ENCODE measurements around the gene PARD3.
"Not testable (repeated sequence)": the region's sequence is repeated elsewhere in the genome, so short reads cannot be mapped to it uniquely, and the experiment has no call there.

Gene PARD3

DNA sequence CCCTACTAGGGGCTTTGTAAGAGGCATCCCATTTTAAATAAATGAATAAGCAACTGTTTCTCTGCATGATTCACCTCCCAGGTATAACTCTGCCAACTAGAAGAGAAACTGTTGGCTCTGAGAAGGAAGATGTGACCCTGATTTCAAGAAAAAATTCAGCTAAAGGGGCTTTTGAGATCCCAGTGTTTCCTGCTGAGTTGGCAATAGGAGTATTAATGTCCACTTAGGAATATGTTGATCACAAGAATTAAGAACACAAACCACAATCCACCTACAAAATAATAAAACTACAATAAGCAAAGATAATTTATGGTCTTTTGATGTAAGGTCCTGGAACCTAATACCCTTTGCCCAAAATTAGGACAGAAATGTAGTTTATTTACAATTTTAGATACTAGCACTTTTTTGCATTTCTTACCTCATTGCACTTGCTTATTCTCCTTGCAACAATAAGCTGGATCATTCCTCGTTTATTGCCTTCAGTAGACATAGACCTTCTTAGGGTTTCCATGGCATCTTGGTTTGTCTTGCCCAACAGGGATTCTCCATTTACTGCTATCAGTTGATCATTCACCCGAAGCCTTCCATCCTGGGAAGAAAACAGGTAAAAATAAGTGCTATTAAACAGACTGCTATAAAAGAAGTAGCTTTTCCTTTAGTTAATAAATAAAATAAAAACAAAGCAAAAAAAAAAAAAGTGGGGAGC, 456.2 kb downstream of the PARD3 start:
- no peak overlapping the region for H3K27ac ChIP-seq (ENCODE audit: insufficient read depth, low read depth, low read length, poor library complexity, severe bottlenecking)
- H3K27me3 ChIP-seq (ENCODE audit: control insufficient read depth, insufficient read depth, low read length, poor library complexity, severe bottlenecking): no peaks in the 10 kb centered on the region
- H3K9me3 ChIP-seq (ENCODE audit: control insufficient read depth, low read length): no peaks in the 10 kb centered on the region
- H3K4me3 ChIP-seq (ENCODE audit: insufficient read depth, low read depth, low read length): no peak overlapping the region
- 81 to 90% methylated on average over 1 to 2 of the region's 2 CpGs for WGBS, 2 experiments
- H3K4me1 ChIP-seq (ENCODE audit: control insufficient read depth, insufficient read depth, low read length): no peaks in the 10 kb centered on the region
- no peaks in the 10 kb centered on the region for H3K36me3 ChIP-seq (ENCODE audit: control insufficient read depth, insufficient read depth, low read length)

DNA sequence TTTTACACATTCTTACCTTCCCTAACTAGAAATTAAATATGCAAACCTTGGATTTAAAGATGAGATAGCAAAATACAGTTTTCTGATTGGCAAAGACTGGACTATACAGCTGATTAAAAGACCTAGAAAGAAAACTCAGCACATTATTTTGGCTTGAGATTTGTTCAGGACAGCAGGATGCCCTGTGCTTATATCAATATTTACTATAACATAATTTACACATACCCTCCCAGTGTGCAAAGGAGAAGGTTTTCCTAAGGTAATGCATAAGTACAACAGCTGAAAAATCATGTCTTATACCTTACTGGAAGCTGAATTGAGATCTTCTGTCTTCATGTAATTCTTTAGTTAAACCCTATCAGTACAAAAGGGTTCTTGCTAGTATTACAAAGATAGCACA, 458.6 kb downstream of the PARD3 start:
- H3K4me1 ChIP-seq (ENCODE audit: control insufficient read depth, insufficient read depth, low read length): no peaks in the 10 kb centered on the region
- H3K36me3 ChIP-seq (ENCODE audit: control insufficient read depth, insufficient read depth, low read length): no peaks in the 10 kb centered on the region
- H3K9me3 ChIP-seq (ENCODE audit: control insufficient read depth, low read length): no peaks in the 10 kb centered on the region
- no peaks in the 10 kb centered on the region for H3K27me3 ChIP-seq (ENCODE audit: control insufficient read depth, insufficient read depth, low read length, poor library complexity, severe bottlenecking)
- no peak overlapping the region for H3K27ac ChIP-seq (ENCODE audit: insufficient read depth, low read depth, low read length, poor library complexity, severe bottlenecking)
- H3K4me3 ChIP-seq (ENCODE audit: insufficient read depth, low read depth, low read length): no peak overlapping the region

GRCh38 chr10:34353530-34353929, 461.6 kb downstream of the PARD3 start:
- H3K9me3 ChIP-seq (ENCODE audit: control insufficient read depth, low read length); H3K27me3 ChIP-seq (ENCODE audit: control insufficient read depth, insufficient read depth, low read length, poor library complexity, severe bottlenecking); H3K4me3 ChIP-seq (ENCODE audit: insufficient read depth, low read depth, low read length); H3K27ac ChIP-seq (ENCODE audit: insufficient read depth, low read depth, low read length, poor library complexity, severe bottlenecking); H3K4me1 ChIP-seq (ENCODE audit: control insufficient read depth, insufficient read depth, low read length); H3K36me3 ChIP-seq (ENCODE audit: control insufficient read depth, insufficient read depth, low read length): not testable (repeated sequence)
- WGBS, 2 experiments: 94 to 95% methylated on average over 3 of the region's 4 CpGs

DNA sequence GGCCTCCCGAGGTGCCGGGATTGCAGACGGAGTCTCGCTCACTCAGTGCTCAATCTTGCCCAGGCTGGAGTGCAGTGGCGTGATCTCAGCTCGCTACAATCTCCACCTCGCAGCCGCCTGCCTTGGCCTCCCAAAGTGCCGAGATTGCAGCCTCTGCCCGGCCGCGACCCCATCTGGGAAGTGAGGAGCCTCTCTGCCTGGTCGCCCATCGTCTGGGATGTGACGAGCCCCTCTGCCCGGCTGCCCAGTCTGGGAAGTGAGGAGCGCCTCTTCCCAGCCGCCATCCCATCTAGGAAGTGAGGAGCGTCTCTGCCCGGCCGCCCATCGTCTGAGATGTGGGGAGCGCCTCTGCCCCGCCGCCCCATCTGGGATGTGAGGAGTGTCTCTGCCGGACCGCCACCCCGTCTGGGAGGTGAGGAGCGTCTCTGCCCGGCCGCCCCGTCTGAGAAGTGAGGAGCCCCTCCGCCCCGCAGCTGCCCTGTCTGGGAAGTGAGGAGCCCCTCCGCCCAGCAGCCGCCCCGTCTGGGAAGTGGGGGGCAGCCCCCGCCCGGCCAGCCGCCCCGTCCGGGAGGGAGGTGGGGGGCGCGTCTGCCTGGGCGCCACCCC, 462.4 kb downstream of the PARD3 start:
- H3K4me3 ChIP-seq (ENCODE audit: insufficient read depth, low read depth, low read length): not testable (repeated sequence)

DNA sequence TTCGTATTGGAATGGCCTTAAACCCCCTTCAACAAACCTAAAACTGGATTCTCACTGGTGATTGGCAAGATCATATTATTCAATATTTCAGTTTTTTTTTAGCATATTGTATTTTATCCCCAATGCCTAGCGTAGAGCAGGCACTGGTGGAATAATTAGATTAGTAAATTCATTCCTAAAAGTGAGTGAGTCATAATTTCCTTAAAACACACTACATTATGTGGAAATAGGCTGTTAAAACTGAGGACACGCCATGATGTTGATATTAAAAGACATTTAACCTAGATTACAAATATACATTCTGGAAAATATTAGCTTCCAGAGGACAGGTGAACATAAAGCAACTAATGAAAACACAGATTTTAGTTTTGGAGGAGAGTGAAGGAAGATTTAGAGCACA, 463.9 kb downstream of the PARD3 start:
- Histone ChIP-seq H3K27me3 (ENCODE audit: control insufficient read depth, insufficient read depth, low read length, poor library complexity, severe bottlenecking) (no peaks in the 10 kb centered on the region), H3K4me3 (ENCODE audit: insufficient read depth, low read depth, low read length) (no peak overlapping the region), H3K9me3 (ENCODE audit: control insufficient read depth, low read length) (no peaks in the 10 kb centered on the region), H3K36me3 (ENCODE audit: control insufficient read depth, insufficient read depth, low read length) (no peaks in the 10 kb centered on the region), H3K4me1 (ENCODE audit: control insufficient read depth, insufficient read depth, low read length) (no peaks in the 10 kb centered on the region), H3K27ac (ENCODE audit: insufficient read depth, low read depth, low read length, poor library complexity, severe bottlenecking) (no peak overlapping the region)
- 100% methylated on average over 1 of the region's 3 CpGs for WGBS, 2 experiments

More for the DNA sequence above, 462.4 kb downstream of the PARD3 start:
- not testable (repeated sequence) for H3K27ac ChIP-seq (ENCODE audit: insufficient read depth, low read depth, low read length, poor library complexity, severe bottlenecking); H3K9me3 ChIP-seq (ENCODE audit: control insufficient read depth, low read length); H3K4me1 ChIP-seq (ENCODE audit: control insufficient read depth, insufficient read depth, low read length); H3K27me3 ChIP-seq (ENCODE audit: control insufficient read depth, insufficient read depth, low read length, poor library complexity, severe bottlenecking); H3K36me3 ChIP-seq (ENCODE audit: control insufficient read depth, insufficient read depth, low read length)
- WGBS, 2 experiments: 96 to 97% methylated on average over 45 of the region's 45 CpGs

- 95 to 100% methylated on average over 4 to 5 of the region's 7 CpGs for WGBS, 2 experiments
- no peaks in the 10 kb centered on the region for H3K9me3 ChIP-seq (ENCODE audit: control insufficient read depth, low read length)
These were observed 466.1 kb downstream of the PARD3 start for GRCh38 chr10:34348917-34349485.

DNA sequence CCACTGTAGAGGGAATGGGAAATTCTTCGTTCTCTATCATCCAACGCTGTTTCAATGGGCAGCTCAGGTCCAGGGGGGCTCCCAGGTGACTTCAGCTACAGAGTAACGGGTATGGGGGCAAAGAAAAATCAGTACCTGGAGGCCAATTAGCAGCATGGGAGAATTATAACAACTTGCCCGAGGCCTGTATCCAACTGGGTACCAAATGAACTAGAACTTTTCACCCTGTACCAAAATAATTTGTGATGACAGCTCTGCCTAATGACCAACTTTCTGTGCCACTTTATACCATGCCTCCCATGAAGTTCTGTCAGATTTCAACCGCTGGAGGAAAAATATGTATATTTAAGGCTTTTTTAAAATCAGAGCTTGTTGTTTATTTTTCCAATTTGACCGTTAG, 467.1 kb downstream of the PARD3 start:
- Histone ChIP-seq H3K27me3 (ENCODE audit: control insufficient read depth, insufficient read depth, low read length, poor library complexity, severe bottlenecking) (no peaks in the 10 kb centered on the region), H3K36me3 (ENCODE audit: control insufficient read depth, insufficient read depth, low read length) (no peaks in the 10 kb centered on the region), H3K27ac (ENCODE audit: insufficient read depth, low read depth, low read length, poor library complexity, severe bottlenecking) (no peak overlapping the region), H3K4me3 (ENCODE audit: insufficient read depth, low read depth, low read length) (no peak overlapping the region), H3K4me1 (ENCODE audit: control insufficient read depth, insufficient read depth, low read length) (no peaks in the 10 kb centered on the region), H3K9me3 (ENCODE audit: control insufficient read depth, low read length) (no peaks in the 10 kb centered on the region)
- 92 to 93% methylated on average over 6 of the region's 6 CpGs for WGBS, 2 experiments

More at GRCh38 chr10:34348917-34349485, 466.1 kb downstream of the PARD3 start:
- Histone ChIP-seq H3K27ac (ENCODE audit: insufficient read depth, low read depth, low read length, poor library complexity, severe bottlenecking) (no peak overlapping the region), H3K4me1 (ENCODE audit: control insufficient read depth, insufficient read depth, low read length) (no peaks in the 10 kb centered on the region), H3K36me3 (ENCODE audit: control insufficient read depth, insufficient read depth, low read length) (no peaks in the 10 kb centered on the region), H3K27me3 (ENCODE audit: control insufficient read depth, insufficient read depth, low read length, poor library complexity, severe bottlenecking) (no peaks in the 10 kb centered on the region), H3K4me3 (ENCODE audit: insufficient read depth, low read depth, low read length) (no peak overlapping the region)

DNA sequence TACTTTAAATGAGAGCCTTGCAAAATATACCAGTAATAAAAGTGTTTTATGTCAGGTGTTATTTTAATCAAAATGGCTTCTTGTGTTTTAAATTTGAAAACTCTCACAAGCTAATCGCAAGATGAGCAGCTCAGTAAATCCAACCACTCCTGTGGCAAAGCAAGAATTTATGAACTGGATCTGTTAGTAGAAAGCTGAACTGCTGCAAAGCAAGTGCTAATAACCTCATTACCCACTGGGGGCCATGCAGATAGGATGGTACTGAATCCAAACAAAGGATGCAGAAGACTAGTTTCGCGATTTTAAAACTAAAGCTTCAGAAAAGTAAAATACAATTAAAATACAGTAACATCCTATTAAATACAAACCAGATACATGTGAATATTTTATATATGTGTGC, 468.0 kb downstream of the PARD3 start:
- Histone ChIP-seq H3K4me1 (ENCODE audit: control insufficient read depth, insufficient read depth, low read length) (no peaks in the 10 kb centered on the region), H3K27ac (ENCODE audit: insufficient read depth, low read depth, low read length, poor library complexity, severe bottlenecking) (no peak overlapping the region), H3K9me3 (ENCODE audit: control insufficient read depth, low read length) (no peaks in the 10 kb centered on the region), H3K27me3 (ENCODE audit: control insufficient read depth, insufficient read depth, low read length, poor library complexity, severe bottlenecking) (no peaks in the 10 kb centered on the region), H3K4me3 (ENCODE audit: insufficient read depth, low read depth, low read length) (no peak overlapping the region), H3K36me3 (ENCODE audit: control insufficient read depth, insufficient read depth, low read length) (no peaks in the 10 kb centered on the region)
- 100% methylated on average over 1 of the region's 3 CpGs for WGBS, 2 experiments

GRCh38 chr10:34346516-34347100, 468.5 kb downstream of the PARD3 start:
- no peaks in the 10 kb centered on the region for H3K36me3 ChIP-seq (ENCODE audit: control insufficient read depth, insufficient read depth, low read length)
- no peaks in the 10 kb centered on the region for H3K4me1 ChIP-seq (ENCODE audit: control insufficient read depth, insufficient read depth, low read length)
- H3K27ac ChIP-seq (ENCODE audit: insufficient read depth, low read depth, low read length, poor library complexity, severe bottlenecking): no peak overlapping the region
- H3K9me3 ChIP-seq (ENCODE audit: control insufficient read depth, low read length): no peaks in the 10 kb centered on the region
- H3K4me3 ChIP-seq (ENCODE audit: insufficient read depth, low read depth, low read length): no peak overlapping the region
- 100% methylated on average over 1 of the region's 1 CpG for WGBS, 2 experiments
- H3K27me3 ChIP-seq (ENCODE audit: control insufficient read depth, insufficient read depth, low read length, poor library complexity, severe bottlenecking): no peaks in the 10 kb centered on the region

DNA sequence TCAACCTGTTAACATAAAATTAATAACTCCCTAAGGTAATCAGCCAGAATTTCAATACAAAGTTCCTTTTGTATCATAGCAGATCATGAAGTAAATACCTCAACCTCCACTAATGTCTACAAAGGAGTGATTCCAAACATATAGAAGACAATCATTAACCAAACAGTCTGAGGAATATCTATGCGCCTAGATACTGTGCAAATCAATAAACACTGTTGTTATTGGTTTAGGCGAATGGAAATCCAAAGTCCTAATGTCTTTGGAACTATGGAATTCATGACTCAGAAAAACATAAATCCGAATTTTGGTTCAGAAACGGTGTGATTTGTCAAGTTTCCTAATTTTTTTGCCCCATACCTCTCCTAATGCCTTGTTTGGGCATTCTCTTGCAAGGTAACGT, 469.7 kb downstream of the PARD3 start:
- 94 to 96% methylated on average over 5 of the region's 5 CpGs for WGBS, 2 experiments
- H3K36me3 ChIP-seq (ENCODE audit: control insufficient read depth, insufficient read depth, low read length): no peaks in the 10 kb centered on the region

More for the DNA sequence above, 469.7 kb downstream of the PARD3 start:
- Histone ChIP-seq H3K4me3 (ENCODE audit: insufficient read depth, low read depth, low read length) (no peak overlapping the region), H3K9me3 (ENCODE audit: control insufficient read depth, low read length) (no peaks in the 10 kb centered on the region), H3K27me3 (ENCODE audit: control insufficient read depth, insufficient read depth, low read length, poor library complexity, severe bottlenecking) (no peaks in the 10 kb centered on the region), H3K4me1 (ENCODE audit: control insufficient read depth, insufficient read depth, low read length) (no peaks in the 10 kb centered on the region), H3K27ac (ENCODE audit: insufficient read depth, low read depth, low read length, poor library complexity, severe bottlenecking) (no peak overlapping the region)

Data from ectodermal cell (in vitro differentiated cells).